HEK293T (cell line): ENCODE measurements around the gene EML5.

Experiments
- BHLHE40 ChIP-seq: fragments of 450-650 bp; IDR thresholded peaks from 2 replicates; pipeline ENCODE4 v1.6.1; 2016; ENCODE audit warnings: mild to moderate bottlenecking, moderate library complexity, borderline replicate concordance
- ELF4 ChIP-seq: fragments of 450-650 bp; IDR thresholded peaks from 2 replicates; pipeline ENCODE4 v1.6.1; 2017; ENCODE audit warnings: antibody characterized with exemption
- FOXM1 ChIP-seq: fragments of 450-650 bp; IDR thresholded peaks from 2 replicates; pipeline ENCODE4 v1.6.1; 2017; ENCODE audit warnings: mild to moderate bottlenecking, borderline replicate concordance
- PKNOX1 ChIP-seq: fragments of 450-650 bp; IDR thresholded peaks from 2 replicates; pipeline ENCODE4 v1.6.1; 2016
- SP1 ChIP-seq: fragments of 450-650 bp; IDR thresholded peaks from 2 replicates; pipeline ENCODE4 v1.6.1; 2017

GRCh38 chr14:88798156-88798555 is 5.4 kb upstream of the EML5 start:
- TF ChIP-seq PKNOX1 (no peak), SP1 (no peak), FOXM1 (no peak), BHLHE40 (no peak), ELF4 (no peak)
